Pulmonary artery endothelial cell (primary cell): Measurements from ENCODE around the gene GLIPR2. TPM values are rescaled to one million over a fixed set of nuclear protein-coding genes. Genes with fewer than 3 reads are reported as not detected.
"Not testable (repeated sequence)": the region's sequence is repeated elsewhere in the genome, so short reads cannot be mapped to it uniquely, and the experiment has no call there.

Experiments
- DNase-seq: peaks from one replicate; pipeline ENCODE4 v3.0.0-alpha.2; 2011; ENCODE audit warnings: low read depth, low spot score
- total RNA-seq: library from RNA; depleted of rRNA; stranded (reverse); fragments of >200 nt; gene quantifications from 2 replicates; pipeline ENCODE4 v1.2.3, GENCODE V29; 2014

GLIPR2 gene, protein sequence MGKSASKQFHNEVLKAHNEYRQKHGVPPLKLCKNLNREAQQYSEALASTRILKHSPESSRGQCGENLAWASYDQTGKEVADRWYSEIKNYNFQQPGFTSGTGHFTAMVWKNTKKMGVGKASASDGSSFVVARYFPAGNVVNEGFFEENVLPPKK
- total RNA-seq = 36.2 and 40.3 TPM in 2 replicates

- DNase-seq = no peak
These were observed at the start of gene GLIPR2 for GRCh38 chr9:36136272-36136893. GLIPR2 (plus strand) TSS chr9:36136733; CDS start chr9:36136779, 46 bp downstream.

GRCh38 chr9:36087054-36087453, 49.5 kb upstream of the GLIPR2 start:
- not testable (repeated sequence) for DNase-seq

GRCh38 chr9:36088020-36088419, 48.5 kb upstream of the GLIPR2 start:
- no peak for DNase-seq

- DNase-seq = peak; percentile 68
These were observed 45.2 kb upstream of the GLIPR2 start for GRCh38 chr9:36091026-36091953.

DNA sequence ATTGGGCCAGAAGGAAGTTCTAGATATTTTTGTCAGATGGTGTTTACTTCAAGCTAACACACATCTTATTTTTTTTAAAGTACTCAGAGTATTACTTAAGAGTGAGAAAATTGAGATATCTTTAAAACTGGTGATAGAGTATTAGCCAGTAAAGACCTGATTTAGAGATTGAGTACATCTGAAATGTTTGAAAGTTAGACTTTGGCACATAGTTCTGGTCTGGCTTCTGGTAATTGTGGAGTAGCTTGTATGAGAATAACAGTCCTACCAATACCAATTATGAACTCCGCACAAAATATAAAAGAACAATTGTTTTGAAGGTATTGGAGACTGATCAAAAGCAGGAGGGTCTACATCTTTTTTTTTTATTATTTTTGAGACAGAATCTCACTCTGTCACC, 44.5 kb upstream of the GLIPR2 start:
- DNase-seq = no peak

DNA sequence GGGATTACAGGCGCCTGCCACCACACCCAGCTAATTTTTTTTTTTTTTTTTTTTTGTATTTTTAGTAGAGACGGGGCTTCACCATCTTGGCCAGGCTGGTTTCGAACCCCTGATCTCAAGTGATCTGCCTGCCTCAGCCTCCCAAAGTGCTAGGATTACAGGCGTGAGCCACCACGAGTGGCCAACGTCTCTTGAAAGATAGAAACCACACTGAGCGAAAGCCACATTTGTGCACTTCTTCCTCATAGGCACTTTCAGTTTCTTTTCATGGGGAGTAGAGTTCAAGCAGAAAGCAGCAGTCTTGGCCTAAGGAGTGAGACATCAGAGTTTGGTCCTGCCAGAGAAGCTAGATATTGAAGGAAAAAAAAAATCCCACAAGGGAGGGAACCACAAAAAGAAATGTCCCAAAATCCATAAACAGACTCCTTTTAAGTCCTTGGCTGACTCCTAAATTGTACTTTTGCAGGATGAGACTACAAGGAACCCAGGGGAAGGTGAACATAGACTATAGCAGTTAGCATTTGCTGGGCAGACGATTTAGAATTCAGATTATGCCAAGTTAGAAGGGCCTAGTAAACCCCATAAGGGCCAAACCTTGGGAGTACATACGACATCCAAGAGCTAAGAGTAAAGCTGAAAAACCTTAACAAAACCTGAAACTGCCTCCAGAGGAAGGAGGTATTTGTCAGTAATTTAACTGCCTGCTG, 43.9 kb upstream of the GLIPR2 start:
- no peak for DNase-seq

- DNase-seq = no peak
These were observed 43.1 kb upstream of the GLIPR2 start for GRCh38 chr9:36093384-36093783.

DNA sequence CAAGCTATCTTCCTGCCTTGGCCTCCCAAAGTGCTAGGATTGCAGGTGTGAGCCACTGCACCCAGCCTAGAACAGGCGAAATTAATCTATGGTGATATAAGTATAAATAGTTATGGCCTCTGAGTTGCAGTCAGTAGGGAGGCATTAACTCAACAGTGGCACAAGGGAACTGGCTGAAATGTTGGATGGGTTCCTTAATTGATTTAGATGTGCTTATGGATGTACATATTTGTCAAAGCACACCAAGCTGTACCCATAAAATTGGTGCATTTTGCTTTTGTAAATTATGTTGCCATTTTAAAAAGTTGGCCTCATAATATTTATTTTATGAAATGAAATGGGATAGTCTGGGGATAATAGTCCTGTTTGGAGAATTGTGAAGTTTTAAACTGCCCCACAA, 36.8 kb upstream of the GLIPR2 start:
- no peak for DNase-seq

DNA sequence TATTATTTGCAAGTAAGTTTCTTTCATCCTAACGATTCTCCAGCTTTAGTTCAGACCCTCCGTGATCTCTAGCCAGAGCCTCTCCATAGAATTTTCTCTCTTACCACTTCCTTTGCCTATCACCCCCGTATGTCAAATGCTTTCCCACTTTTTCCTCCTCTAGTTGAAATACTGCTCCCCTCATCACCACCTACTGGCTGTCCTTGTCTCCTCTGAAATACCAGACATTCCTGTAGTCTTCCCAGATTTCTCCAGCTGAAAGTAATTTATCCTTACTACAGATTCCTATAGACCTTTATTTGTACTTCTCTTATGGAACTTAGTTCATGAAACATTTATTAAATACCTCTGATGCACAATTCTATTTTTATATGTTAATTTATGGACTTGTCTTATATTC, 36.0 kb upstream of the GLIPR2 start:
- DNase-seq = no peak

GRCh38 chr9:36101916-36102741, 34.4 kb upstream of the GLIPR2 start:
- peak; percentile 74 for DNase-seq

GRCh38 chr9:36102742-36103495, 33.6 kb upstream of the GLIPR2 start:
- peak; percentile 39 for DNase-seq

GRCh38 chr9:36109071-36109470, 27.5 kb upstream of the GLIPR2 start:
- DNase-seq = no peak

DNA sequence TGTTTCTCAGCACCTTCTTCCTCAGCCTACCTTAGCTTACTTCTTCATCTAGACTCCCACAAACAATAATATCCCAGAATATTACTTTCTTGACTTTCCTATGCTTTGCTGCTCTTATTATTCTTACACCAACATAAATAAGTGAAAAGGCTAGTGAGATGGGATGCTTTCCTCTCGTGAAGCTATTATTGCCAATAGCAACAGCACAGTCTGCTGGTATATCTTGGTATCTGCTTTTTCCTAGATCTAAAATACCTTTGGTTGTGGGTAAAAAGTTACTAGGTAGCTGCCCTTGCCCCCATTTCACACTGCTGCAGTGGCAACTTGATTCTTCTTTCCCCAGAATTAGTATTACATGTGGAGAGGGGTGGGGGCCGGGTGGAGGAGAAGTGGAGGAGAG, 26.1 kb upstream of the GLIPR2 start:
- no peak for DNase-seq

DNA sequence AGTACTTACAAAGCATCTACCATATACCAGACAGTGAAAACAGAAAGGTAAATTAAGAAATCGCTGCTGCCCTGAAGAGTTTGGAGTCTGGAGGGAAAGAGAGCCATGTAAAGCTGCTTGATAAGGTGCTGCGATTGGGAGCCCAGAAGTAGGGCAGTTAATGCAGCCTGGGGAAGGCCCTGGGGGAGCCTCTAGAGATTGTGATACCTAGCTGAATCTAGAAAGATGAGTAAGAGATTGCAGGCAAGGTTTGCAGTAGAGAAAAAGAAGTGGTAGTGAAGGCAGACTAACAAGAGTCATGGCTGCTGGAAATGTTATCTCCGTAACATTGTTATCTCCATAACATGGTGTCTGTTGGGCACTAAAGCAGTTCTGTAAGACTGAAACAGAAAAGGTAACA, 24.0 kb upstream of the GLIPR2 start:
- no peak for DNase-seq

DNA sequence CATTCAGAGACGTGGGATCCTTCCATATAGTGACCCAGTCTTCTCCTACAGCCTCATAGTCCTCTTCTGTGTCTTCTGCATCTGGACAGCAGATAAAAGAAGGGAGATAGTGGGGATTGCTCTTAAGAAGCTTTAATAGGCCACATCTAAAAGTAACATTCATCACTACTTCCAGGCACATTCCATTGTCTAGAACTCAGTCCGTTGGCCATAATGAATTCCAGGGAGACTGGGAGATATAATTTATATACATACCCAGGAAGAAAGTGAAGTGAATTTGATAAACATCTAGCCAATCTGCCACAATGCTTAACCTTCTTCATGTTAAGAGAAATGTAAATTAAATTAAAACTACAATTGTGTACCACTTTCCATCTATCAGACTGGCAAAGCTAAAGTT, 22.5 kb upstream of the GLIPR2 start:
- DNase-seq = no peak

GRCh38 chr9:36116593-36116992, 19.9 kb upstream of the GLIPR2 start:
- DNase-seq = no peak

GRCh38 chr9:36118201-36118600, 18.3 kb upstream of the GLIPR2 start:
- DNase-seq = no peak

DNA sequence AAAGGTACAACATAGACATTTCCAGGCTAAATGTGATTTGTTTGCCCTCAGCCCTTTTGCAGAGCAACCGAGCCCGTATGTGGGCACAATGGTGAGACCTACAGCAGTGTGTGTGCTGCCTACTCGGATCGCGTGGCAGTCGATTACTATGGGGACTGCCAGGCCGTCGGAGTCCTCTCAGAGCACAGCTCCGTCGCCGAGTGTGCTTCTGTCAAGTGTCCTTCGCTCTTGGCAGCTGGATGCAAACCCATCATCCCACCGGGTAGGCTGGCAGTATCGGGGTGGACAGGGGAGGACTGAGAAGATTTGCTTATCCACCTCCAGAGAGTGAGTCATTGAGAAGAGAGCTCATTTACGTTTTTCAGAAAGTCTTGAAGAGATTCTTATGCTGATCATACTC, 17.8 kb upstream of the GLIPR2 start:
- DNase-seq = no peak

GRCh38 chr9:36119476-36119875, 17.1 kb upstream of the GLIPR2 start:
- no peak for DNase-seq

DNA sequence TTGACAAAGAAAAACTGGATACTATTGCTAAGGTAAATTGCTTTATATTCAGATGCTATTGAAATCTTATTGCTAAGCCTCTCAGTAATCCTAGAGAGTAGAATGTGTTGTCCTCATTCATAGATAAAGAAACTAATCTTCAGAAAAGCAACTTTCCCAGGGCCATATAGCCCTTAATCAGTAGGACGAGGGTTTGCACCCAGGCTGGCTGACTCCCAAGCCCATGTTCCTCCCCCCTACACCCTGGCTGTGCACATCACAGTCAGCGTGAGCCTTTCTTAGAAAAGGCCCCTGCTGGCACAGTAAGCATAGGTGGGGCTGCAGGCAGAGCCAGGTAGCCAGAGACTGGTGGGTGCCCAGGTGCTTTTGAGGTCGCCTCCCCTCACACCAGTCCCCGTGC, 15.8 kb upstream of the GLIPR2 start:
- DNase-seq = no peak
